GM12891 (cell line): ENCODE results near the gene MYL7.

Source experiments
- POLR2A ChIP-seq: IDR thresholded peaks from 2 replicates; pipeline ENCODE4 v1.6.1; 2011; ENCODE audit warnings: low read depth, low read length, control low read depth
- POLR2AphosphoS5 ChIP-seq: IDR thresholded peaks from 2 replicates; pipeline ENCODE4 v1.6.1; 2011; ENCODE audit warnings: low read depth, low read length, control low read depth
- SPI1 ChIP-seq: IDR thresholded peaks from 2 replicates; pipeline ENCODE4 v1.6.1; 2011; ENCODE audit warnings: low read depth, low read length, control low read depth
- TAF1 ChIP-seq: IDR thresholded peaks from 2 replicates; pipeline ENCODE4 v1.6.1; 2011; ENCODE audit warnings: low read depth, low read length, control low read depth

- TF ChIP-seq POLR2A: no peak
- TF ChIP-seq TAF1: no peak
- no peak for TF ChIP-seq POLR2AphosphoS5
- TF ChIP-seq SPI1: no peak
Observed at GRCh38 chr7:44114586-44115310, 26.4 kb downstream of the MYL7 start.
